Glutamatergic neuron (in vitro differentiated cells): Measurements from ENCODE around the gene UBAP2. TPM values are rescaled to one million over a fixed set of nuclear protein-coding genes. Genes with fewer than 3 reads are reported as not detected.

ENCODE experiments used
- DNase-seq: peaks from one replicate; pipeline ENCODE4 v3.0.0; 2022
- H3K27ac Mint-ChIP-seq: one replicate; pipeline ENCODE4 v1.8.0; 2020; ENCODE audit warnings: mild to moderate bottlenecking, mixed read lengths, inconsistent platforms; ENCODE audit not compliant: unreplicated experiment
- H3K27me3 Mint-ChIP-seq: one replicate; pipeline ENCODE4 v1.8.0; 2020; ENCODE audit warnings: mild to moderate bottlenecking, moderate library complexity, mixed read lengths, inconsistent platforms; ENCODE audit not compliant: unreplicated experiment
- H3K36me3 Mint-ChIP-seq: one replicate; pipeline ENCODE4 v1.8.0; 2020; ENCODE audit warnings: mild to moderate bottlenecking, mixed read lengths, inconsistent platforms; ENCODE audit not compliant: unreplicated experiment
- H3K4me1 Mint-ChIP-seq: one replicate; pipeline ENCODE4 v1.8.0; 2020; ENCODE audit warnings: mild to moderate bottlenecking, low read depth, mixed read lengths, inconsistent platforms; ENCODE audit not compliant: unreplicated experiment
- H3K4me3 Mint-ChIP-seq: one replicate; pipeline ENCODE4 v1.8.0; 2020; ENCODE audit warnings: mild to moderate bottlenecking, mixed read lengths, inconsistent platforms; ENCODE audit not compliant: unreplicated experiment
- H3K9me3 Mint-ChIP-seq: one replicate; pipeline ENCODE4 v1.8.0; 2020; ENCODE audit warnings: mild to moderate bottlenecking, moderate library complexity, mixed read lengths, inconsistent platforms; ENCODE audit not compliant: unreplicated experiment
- CTCF ChIP-seq: fragments of 200-600 bp; sonication (generic); IDR thresholded peaks from one replicate; pipeline ENCODE4 v1.5.0; 2021; ENCODE audit not compliant: partially characterized antibody, unreplicated experiment
- total RNA-seq: library from RNA; stranded (reverse); fragmentation: NEBNext Ultra II Directional; extraction: Animal tissue kit (Norgen Biotek cat#: 25700); gene quantifications from one replicate; pipeline ENCODE4 v1.2.1, GENCODE V29; 2021; ENCODE audit not compliant: unreplicated experiment

Gene UBAP2
- total RNA-seq, 1 donor from 2014 or later = 65.1 TPM

GRCh38 chr9:33917036-33917435 is 131.7 kb downstream of the UBAP2 start:
- Mint-ChIP-seq H3K9me3 (peaks cover 24% of the 10 kb centered on the region), H3K4me1 (peaks cover 5% of the 10 kb centered on the region), H3K27ac (no peak overlapping the region), H3K27me3 (peaks cover 6% of the 10 kb centered on the region), H3K4me3 (no peak overlapping the region), H3K36me3 (peaks cover 14% of the 10 kb centered on the region)
- DNase-seq = no peak
- no peak for TF ChIP-seq CTCF

DNA sequence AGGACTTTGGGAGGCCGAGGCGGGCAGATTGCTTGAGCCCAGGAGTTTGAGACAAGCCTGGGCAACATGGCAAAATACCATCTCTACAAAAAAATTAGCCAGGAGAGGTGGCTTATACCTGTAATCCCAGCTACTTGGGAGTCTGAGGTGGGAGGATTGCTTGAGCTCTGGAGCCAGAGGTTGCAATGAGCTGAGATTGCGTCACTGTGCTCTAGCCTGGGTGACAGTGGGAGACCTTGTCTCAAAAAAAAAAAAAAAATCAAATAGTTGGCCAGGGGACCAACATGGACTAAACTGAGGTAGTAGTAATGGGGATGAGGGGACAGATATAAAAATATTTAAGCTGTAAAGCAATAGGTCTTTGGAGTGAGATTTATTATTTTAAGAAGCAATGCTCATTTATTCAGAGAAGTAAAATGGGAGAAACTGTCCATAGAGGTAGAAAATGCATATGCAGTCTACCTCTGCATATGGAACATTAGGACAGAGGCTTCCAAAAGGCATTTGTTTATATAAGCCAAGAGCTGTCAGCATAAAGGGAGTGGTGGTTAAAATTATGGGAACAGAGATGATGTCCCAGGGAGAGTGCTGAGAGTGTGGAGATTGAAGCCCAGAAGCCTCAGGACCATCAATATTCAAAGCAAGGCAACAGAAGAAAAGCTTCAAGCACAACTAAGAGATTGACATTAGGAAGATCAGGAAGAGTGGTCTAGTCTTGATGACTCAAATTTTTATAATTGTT is 133.6 kb downstream of the UBAP2 start:
- H3K4me3 Mint-ChIP-seq = no peak overlapping the region
- DNase-seq = no peak
- H3K4me1 Mint-ChIP-seq = peaks cover 3% of the 10 kb centered on the region
- peaks cover 4% of the 10 kb centered on the region for H3K27me3 Mint-ChIP-seq
- H3K36me3 Mint-ChIP-seq = peaks cover 14% of the 10 kb centered on the region
- no peak for TF ChIP-seq CTCF
- no peak overlapping the region for H3K27ac Mint-ChIP-seq
- peaks cover 14% of the 10 kb centered on the region for H3K9me3 Mint-ChIP-seq

GRCh38 chr9:33913541-33913940 is 135.1 kb downstream of the UBAP2 start:
- DNase-seq = no peak
- peaks cover 2% of the 10 kb centered on the region for H3K4me1 Mint-ChIP-seq
- H3K9me3 Mint-ChIP-seq = peaks cover 11% of the 10 kb centered on the region
- peaks cover 14% of the 10 kb centered on the region for H3K36me3 Mint-ChIP-seq
- H3K27ac Mint-ChIP-seq = no peak overlapping the region
- no peak for TF ChIP-seq CTCF
- no peak overlapping the region for H3K4me3 Mint-ChIP-seq
- H3K27me3 Mint-ChIP-seq = peaks cover under 1% of the 10 kb centered on the region

DNA sequence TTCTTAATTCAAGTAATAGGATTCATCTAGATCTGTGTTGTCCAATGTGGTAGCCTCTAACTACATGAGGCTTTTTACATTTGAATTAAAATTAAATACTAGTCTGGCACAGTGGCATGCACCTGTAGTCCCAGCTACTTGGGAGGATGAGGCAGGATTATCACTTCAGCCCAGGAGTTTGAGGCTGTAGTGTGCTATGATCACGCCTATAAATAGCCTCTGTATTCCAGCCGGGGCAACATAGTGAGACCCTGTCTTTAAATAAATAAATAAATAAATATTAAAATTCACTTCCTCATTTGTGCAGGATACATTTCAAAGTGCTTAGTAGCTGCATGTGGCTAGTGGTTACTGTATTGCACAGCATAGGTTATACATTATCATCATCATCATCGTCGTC is 139.9 kb downstream of the UBAP2 start:
- H3K27me3 Mint-ChIP-seq = no peaks in the 10 kb centered on the region
- H3K4me1 Mint-ChIP-seq = peaks cover 3% of the 10 kb centered on the region
- H3K27ac Mint-ChIP-seq = no peak overlapping the region
- peaks cover 7% of the 10 kb centered on the region for H3K9me3 Mint-ChIP-seq
- H3K36me3 Mint-ChIP-seq = no peaks in the 10 kb centered on the region
- DNase-seq = no peak
- no peak overlapping the region for H3K4me3 Mint-ChIP-seq
- no peak for TF ChIP-seq CTCF

- H3K27ac Mint-ChIP-seq = peak overlapping the region; percentile 0
- no peak for DNase-seq
- no peaks in the 10 kb centered on the region for H3K36me3 Mint-ChIP-seq
- H3K4me1 Mint-ChIP-seq = peaks cover 9% of the 10 kb centered on the region
- no peaks in the 10 kb centered on the region for H3K27me3 Mint-ChIP-seq
- peaks cover 10% of the 10 kb centered on the region for H3K9me3 Mint-ChIP-seq
- H3K4me3 Mint-ChIP-seq = no peak overlapping the region
- no peak for TF ChIP-seq CTCF
Observed at GRCh38 chr9:33908114-33908513, 140.6 kb downstream of the UBAP2 start.
